ENCODE measurements around the gene MTF2.

Gene MTF2

GRCh38 chr1:93087532-93087931, 8.4 kb downstream of the MTF2 start:
- no peak for DNase-seq

- DNase-seq, result no peak
Observed at GRCh38 chr1:93093332-93094006, 14.4 kb downstream of the MTF2 start.

GRCh38 chr1:93095804-93096585, 16.9 kb downstream of the MTF2 start:
- no peak for DNase-seq

GRCh38 chr1:93102142-93102541, 23.1 kb downstream of the MTF2 start:
- DNase-seq, result no peak

GRCh38 chr1:93106226-93106625, 27.1 kb downstream of the MTF2 start:
- no peak for DNase-seq

GRCh38 chr1:93107395-93107794, 28.3 kb downstream of the MTF2 start:
- DNase-seq, result no peak

GRCh38 chr1:93108335-93108734, 29.3 kb downstream of the MTF2 start:
- DNase-seq, result no peak

GRCh38 chr1:93109578-93109977, 30.5 kb downstream of the MTF2 start:
- DNase-seq, result no peak

- DNase-seq, result no peak
Observed at GRCh38 chr1:93111065-93111464, 32.0 kb downstream of the MTF2 start.

GRCh38 chr1:93111561-93111960, 32.5 kb downstream of the MTF2 start:
- DNase-seq, result no peak

GRCh38 chr1:93113127-93113526, 34.0 kb downstream of the MTF2 start:
- DNase-seq, result no peak

GRCh38 chr1:93114391-93114790, 35.3 kb downstream of the MTF2 start:
- DNase-seq, result no peak

- DNase-seq, result no peak
Observed at GRCh38 chr1:93120614-93121013, 41.5 kb downstream of the MTF2 start.

GRCh38 chr1:93123201-93123783, 44.2 kb downstream of the MTF2 start:
- no peak for DNase-seq

GRCh38 chr1:93124556-93125355, 45.7 kb downstream of the MTF2 start:
- no peak for DNase-seq

GRCh38 chr1:93129507-93130099, 50.5 kb downstream of the MTF2 start:
- DNase-seq, result no peak

- no peak for DNase-seq
Observed at GRCh38 chr1:93132638-93133037, 53.6 kb downstream of the MTF2 start.

- no peak for DNase-seq
Observed at GRCh38 chr1:93136445-93136844, 57.4 kb downstream of the MTF2 start.

GRCh38 chr1:93137604-93138292, 58.7 kb downstream of the MTF2 start:
- no peak for DNase-seq

- no peak for DNase-seq
Observed at GRCh38 chr1:93140106-93140505, 61.0 kb downstream of the MTF2 start.

GRCh38 chr1:93142161-93142560, 63.1 kb downstream of the MTF2 start:
- DNase-seq, result no peak

GRCh38 chr1:93143136-93143535, 64.1 kb downstream of the MTF2 start:
- no peak for DNase-seq

Data from NCI-H1436 treated with DMSO at 0.1 percent for 48 hours (cell line).